Neuron (in vitro differentiated cells): ENCODE data around the gene SLC25A43.

ENCODE experiments used
- H2AFZ ChIP-seq: one replicate; pipeline ENCODE4 v1.6.1; 2013; ENCODE audit warnings: low read depth, mild to moderate bottlenecking, inconsistent platforms, low read length, moderate library complexity
- H3K27me3 ChIP-seq: one replicate; pipeline ENCODE4 v1.6.1; 2013; ENCODE audit warnings: low read length; ENCODE audit not compliant: insufficient read depth
- H3K36me3 ChIP-seq: one replicate; pipeline ENCODE4 v1.6.1; 2013; ENCODE audit warnings: low read length; ENCODE audit not compliant: insufficient read depth
- H3K4me1 ChIP-seq: one replicate; pipeline ENCODE4 v1.6.1; 2013; ENCODE audit warnings: low read length; ENCODE audit not compliant: insufficient read depth
- H3K4me3 ChIP-seq: 2 replicates; pipeline ENCODE4 v1.5.1; 2013; ENCODE audit warnings: mild to moderate bottlenecking, low read length, moderate library complexity
- H3K9me3 ChIP-seq: one replicate; pipeline ENCODE4 v1.6.1; 2013; ENCODE audit warnings: low read length

SLC25A43 gene

GRCh38 chrX:119389214-119389613, 9.9 kb upstream of the SLC25A43 start:
- no peaks in the 10 kb centered on the region for H3K4me1 ChIP-seq
- no peaks in the 10 kb centered on the region for H3K27me3 ChIP-seq
- no peaks in the 10 kb centered on the region for H3K36me3 ChIP-seq
- H3K4me3 ChIP-seq, result no peak overlapping the region
- H2AFZ ChIP-seq, result no peak overlapping the region
- H3K9me3 ChIP-seq, result no peaks in the 10 kb centered on the region

DNA sequence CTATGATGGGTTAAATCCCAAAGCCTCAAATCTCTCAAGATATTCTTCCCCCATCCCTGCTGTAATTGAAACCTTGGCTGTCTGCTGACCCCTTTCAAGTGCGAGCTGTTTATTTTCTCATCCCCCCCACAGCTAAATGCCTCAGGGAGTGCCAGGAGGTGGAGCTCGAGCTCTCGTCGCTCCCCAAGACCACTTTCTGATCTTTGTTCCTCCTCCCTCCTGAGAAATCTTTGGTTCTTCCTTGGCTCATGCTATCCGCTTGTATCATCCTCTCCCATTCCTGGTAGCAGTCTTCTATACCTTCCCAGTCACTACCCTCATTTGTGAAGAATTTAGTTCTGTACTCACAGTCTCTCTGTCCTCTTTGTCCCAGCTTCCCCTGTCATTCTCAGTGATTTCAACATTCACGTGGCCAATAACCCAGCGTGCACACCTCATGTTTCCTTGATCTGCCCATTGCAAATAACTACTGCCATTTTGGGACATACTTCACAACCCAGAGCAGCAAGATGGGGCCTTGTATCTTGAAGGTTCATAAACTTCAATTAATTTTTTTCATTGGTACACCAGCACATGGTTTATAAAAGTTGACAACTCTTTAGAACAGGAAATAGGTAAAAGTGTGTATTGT, 9.2 kb upstream of the SLC25A43 start:
- Histone ChIP-seq H3K36me3 (no peaks in the 10 kb centered on the region), H3K4me3 (no peak overlapping the region), H3K4me1 (no peaks in the 10 kb centered on the region), H3K27me3 (no peaks in the 10 kb centered on the region), H3K9me3 (no peaks in the 10 kb centered on the region), H2AFZ (no peak overlapping the region)

GRCh38 chrX:119391279-119391678, 7.9 kb upstream of the SLC25A43 start:
- H3K36me3 ChIP-seq, result no peaks in the 10 kb centered on the region
- H3K9me3 ChIP-seq, result no peaks in the 10 kb centered on the region
- no peaks in the 10 kb centered on the region for H3K4me1 ChIP-seq
- no peaks in the 10 kb centered on the region for H3K27me3 ChIP-seq
- no peak overlapping the region for H2AFZ ChIP-seq
- H3K4me3 ChIP-seq, result no peak overlapping the region

DNA sequence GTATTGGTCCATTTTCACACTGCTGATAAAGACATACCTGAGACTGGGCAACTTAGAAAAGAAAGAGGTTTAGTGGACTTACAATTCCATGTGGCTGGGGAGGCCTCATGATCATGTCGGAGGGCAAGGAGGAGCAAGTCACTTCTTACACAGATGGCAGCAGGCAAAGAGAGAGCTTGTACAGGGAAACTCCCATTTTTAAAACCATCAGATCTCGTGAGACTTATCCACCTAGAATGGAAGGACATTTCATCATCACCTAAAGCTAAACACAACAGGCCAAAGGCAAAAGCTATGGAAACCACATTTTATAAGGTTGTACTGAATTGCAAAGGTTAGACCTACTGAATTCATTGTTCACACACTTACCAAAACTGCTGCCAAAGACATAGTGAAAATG, 6.0 kb upstream of the SLC25A43 start:
- H3K27me3 ChIP-seq, result peaks cover 8% of the 10 kb centered on the region
- H3K36me3 ChIP-seq, result no peaks in the 10 kb centered on the region
- H3K4me1 ChIP-seq, result no peaks in the 10 kb centered on the region
- no peak overlapping the region for H2AFZ ChIP-seq
- no peaks in the 10 kb centered on the region for H3K9me3 ChIP-seq
- no peak overlapping the region for H3K4me3 ChIP-seq

GRCh38 chrX:119398587-119398973, 556 bp upstream of the SLC25A43 start:
- H2AFZ ChIP-seq, result peak overlapping the region; percentile 77
- H3K36me3 ChIP-seq, result no peaks in the 10 kb centered on the region
- peak overlapping the region; percentile 34 for H3K4me3 ChIP-seq
- no peaks in the 10 kb centered on the region for H3K9me3 ChIP-seq
- peaks cover 21% of the 10 kb centered on the region for H3K27me3 ChIP-seq
- no peaks in the 10 kb centered on the region for H3K4me1 ChIP-seq

GRCh38 chrX:119399772-119400101, 601 bp downstream of the SLC25A43 start:
- H3K27me3 ChIP-seq, result peaks cover 21% of the 10 kb centered on the region
- H3K36me3 ChIP-seq, result no peaks in the 10 kb centered on the region
- H3K9me3 ChIP-seq, result no peaks in the 10 kb centered on the region
- H2AFZ ChIP-seq, result no peak overlapping the region
- no peaks in the 10 kb centered on the region for H3K4me1 ChIP-seq
- peak overlapping the region; percentile 34 for H3K4me3 ChIP-seq

DNA sequence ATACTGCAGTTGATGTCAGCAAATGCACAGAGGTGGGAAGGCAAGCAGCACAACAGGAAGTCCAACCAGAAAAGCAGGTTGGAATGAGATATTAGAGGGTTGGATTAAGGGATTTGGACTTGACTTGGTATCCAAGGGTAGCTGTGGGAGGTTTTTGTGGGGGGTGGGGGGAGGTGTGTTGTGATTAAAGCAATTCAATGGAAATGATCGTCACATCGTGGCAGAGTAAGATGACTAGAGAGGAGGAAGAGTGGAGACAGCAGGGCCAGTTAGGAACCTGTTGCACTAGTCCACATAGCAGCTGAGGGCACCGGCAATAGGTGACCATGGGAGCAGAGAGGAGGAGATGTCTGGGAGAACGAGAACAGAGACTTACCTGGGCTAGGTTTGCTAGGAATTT, 2.4 kb downstream of the SLC25A43 start:
- Histone ChIP-seq H3K27me3 (peaks cover 20% of the 10 kb centered on the region), H2AFZ (no peak overlapping the region), H3K9me3 (no peaks in the 10 kb centered on the region), H3K36me3 (no peaks in the 10 kb centered on the region), H3K4me3 (no peak overlapping the region), H3K4me1 (no peaks in the 10 kb centered on the region)

- Histone ChIP-seq H2AFZ (no peak overlapping the region), H3K4me3 (no peak overlapping the region), H3K36me3 (no peaks in the 10 kb centered on the region), H3K4me1 (no peaks in the 10 kb centered on the region), H3K9me3 (no peaks in the 10 kb centered on the region), H3K27me3 (peaks cover 19% of the 10 kb centered on the region)
Observed at GRCh38 chrX:119402588-119402987, 3.5 kb downstream of the SLC25A43 start.

DNA sequence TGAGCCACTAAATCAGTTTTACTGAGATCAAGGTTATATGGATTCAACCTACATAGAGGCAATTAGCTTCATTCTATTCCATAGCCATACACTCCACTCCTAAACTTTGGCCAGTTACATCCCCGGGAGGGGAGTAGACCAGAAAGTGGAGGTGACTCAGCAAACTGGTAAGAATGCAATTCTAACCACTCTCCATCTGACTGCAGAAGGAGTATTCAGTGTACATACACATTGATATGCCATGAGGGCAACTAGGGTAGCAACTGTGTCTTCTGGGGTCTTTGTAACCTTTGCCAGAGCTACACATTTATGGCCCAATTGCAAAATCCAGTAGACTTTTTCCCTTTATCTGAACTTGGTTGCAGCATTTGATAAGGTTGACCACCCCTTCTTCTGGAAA, 7.6 kb downstream of the SLC25A43 start:
- no peak overlapping the region for H2AFZ ChIP-seq
- H3K4me1 ChIP-seq, result no peaks in the 10 kb centered on the region
- no peaks in the 10 kb centered on the region for H3K36me3 ChIP-seq
- no peak overlapping the region for H3K4me3 ChIP-seq
- H3K27me3 ChIP-seq, result no peaks in the 10 kb centered on the region
- no peaks in the 10 kb centered on the region for H3K9me3 ChIP-seq

GRCh38 chrX:119407681-119408080, 8.5 kb downstream of the SLC25A43 start:
- Histone ChIP-seq H3K9me3 (no peaks in the 10 kb centered on the region), H3K27me3 (no peaks in the 10 kb centered on the region), H2AFZ (no peak overlapping the region), H3K4me3 (no peak overlapping the region), H3K36me3 (no peaks in the 10 kb centered on the region), H3K4me1 (no peaks in the 10 kb centered on the region)

DNA sequence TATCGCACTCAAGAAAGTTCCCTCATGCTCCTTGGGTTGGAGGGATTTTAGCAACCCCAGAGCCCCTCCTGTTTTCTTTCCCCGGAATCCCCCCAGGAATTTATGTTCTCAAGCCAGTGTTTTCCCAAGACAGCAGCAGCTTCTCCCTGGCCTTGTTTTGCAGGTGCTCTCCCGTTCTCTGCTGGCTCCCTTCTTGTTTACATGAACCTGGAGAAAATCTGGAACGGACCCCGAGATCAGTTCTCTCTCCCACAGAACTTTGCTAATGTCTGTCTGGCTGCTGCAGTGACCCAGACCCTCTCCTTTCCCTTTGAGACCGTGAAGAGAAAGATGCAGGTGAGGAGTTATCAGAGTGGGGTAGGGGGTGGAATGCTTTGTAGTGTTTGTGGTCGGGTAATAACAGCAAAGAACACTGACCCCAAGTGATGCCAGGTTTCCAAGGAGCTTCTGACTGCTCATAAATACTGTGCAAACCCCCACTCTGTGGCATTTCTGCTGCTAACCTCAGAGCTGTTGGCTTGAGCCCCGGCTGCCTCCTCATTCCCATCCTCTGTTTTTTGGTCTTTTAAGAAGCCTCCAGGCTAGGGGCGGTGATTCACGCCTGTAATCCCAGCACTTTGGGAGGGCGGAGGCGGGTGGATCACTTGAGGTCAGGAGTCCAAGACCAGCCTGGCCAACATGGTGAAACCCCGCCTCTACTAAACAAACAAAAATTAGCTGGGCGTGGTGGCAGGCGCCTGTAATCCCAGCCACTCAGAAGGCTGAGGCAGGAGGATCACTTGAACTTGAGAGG, 11.1 kb downstream of the SLC25A43 start:
- H3K27me3 ChIP-seq, result no peaks in the 10 kb centered on the region

DNA sequence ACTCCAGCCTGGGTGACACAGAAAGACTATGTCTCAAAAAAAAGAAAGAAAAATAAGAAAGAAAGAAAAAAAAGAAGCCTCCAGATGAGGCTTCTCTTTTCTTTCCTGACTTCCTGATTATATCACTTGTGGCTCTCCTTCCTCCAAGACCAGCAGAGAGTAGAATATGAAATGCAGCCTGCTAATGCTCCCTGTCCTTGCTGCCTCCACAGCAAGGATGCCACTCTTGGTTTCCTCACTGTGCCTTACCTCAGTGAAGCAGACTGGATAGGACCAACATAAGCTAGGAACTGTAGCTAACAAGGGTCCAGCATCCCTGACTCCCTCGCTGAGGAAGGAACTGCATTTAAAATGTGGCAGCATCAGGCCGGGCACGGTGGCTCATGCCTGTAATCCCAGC, 11.7 kb downstream of the SLC25A43 start:
- no peaks in the 10 kb centered on the region for H3K4me1 ChIP-seq
- no peaks in the 10 kb centered on the region for H3K36me3 ChIP-seq
- no peaks in the 10 kb centered on the region for H3K9me3 ChIP-seq
- H3K27me3 ChIP-seq, result no peaks in the 10 kb centered on the region
- no peak overlapping the region for H3K4me3 ChIP-seq
- H2AFZ ChIP-seq, result no peak overlapping the region

More for the DNA sequence above, 11.1 kb downstream of the SLC25A43 start:
- Histone ChIP-seq H2AFZ (no peak overlapping the region), H3K4me3 (no peak overlapping the region), H3K9me3 (no peaks in the 10 kb centered on the region), H3K36me3 (no peaks in the 10 kb centered on the region), H3K4me1 (no peaks in the 10 kb centered on the region)

GRCh38 chrX:119411959-119412358, 12.8 kb downstream of the SLC25A43 start:
- Histone ChIP-seq H3K4me3 (no peak overlapping the region), H3K4me1 (no peaks in the 10 kb centered on the region), H3K27me3 (no peaks in the 10 kb centered on the region), H3K9me3 (no peaks in the 10 kb centered on the region), H3K36me3 (no peaks in the 10 kb centered on the region), H2AFZ (no peak overlapping the region)

- H2AFZ ChIP-seq, result no peak overlapping the region
- no peaks in the 10 kb centered on the region for H3K9me3 ChIP-seq
- no peaks in the 10 kb centered on the region for H3K36me3 ChIP-seq
- no peak overlapping the region for H3K4me3 ChIP-seq
- H3K27me3 ChIP-seq, result no peaks in the 10 kb centered on the region
- peaks cover 5% of the 10 kb centered on the region for H3K4me1 ChIP-seq
Observed at GRCh38 chrX:119417376-119417775, 18.2 kb downstream of the SLC25A43 start.
